Activated CD4-positive, alpha-beta T cell treated with anti-CD3 and anti-CD28 coated beads, Interleukin-2, amount 50 U/mL, for 24 hours (primary cell): Measurements from ENCODE around the gene NUTM2A.
"Not testable (repeated sequence)": the region's sequence is repeated elsewhere in the genome, so short reads cannot be mapped to it uniquely, and the experiment has no call there.

Experiments
- DNase-seq, 2 donors: peaks; one replicate each; pipeline ENCODE4 v3.0.0-alpha.2; 2020; ENCODE audit warnings: low read depth in 1 of 2, low spot score in 1 of 2

Gene NUTM2A

GRCh38 chr10:87248818-87249353 is 23.6 kb downstream of the NUTM2A start:
- DNase-seq = not testable (repeated sequence)

DNA sequence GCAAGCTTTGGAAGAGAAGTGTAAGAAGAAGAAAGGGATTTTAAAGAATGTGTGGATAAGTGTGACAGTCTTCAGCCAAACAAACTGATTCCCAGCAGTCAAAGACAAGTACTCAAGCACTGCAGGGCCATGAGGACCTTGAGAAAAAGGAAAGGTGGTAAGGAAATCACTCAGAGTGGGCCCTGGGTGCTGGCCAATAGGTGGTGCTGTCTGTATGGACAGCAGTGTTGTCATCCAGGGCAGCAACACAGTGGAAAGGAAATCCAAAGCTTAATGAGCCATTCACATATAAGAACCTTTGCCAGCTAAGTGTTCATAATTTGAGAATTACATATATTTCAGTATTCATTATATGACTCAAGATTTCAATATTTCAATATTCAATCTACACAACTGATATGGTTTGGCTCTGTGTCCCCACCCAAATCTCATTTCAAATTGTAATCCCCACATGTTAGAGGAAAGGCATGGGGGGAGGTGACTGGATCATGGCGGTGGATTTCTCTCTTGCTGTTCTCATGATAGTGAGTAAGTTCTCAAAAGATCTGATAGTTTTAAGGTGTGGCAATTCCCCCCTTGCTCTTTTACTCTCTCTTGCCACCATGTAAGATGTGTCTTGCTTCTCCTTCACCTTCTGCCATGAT is 55.6 kb downstream of the NUTM2A start:
- not testable (repeated sequence) for DNase-seq
